HUDEP-2 (cell line): ENCODE measurements around the gene CA11.

Source experiments
- DNase-seq, 76 experiments: peaks; one replicate each; lab custom pipeline; 2025; ENCODE audit not compliant: unreplicated experiment in 76 of 76; lab: John Stamatoyannopoulos, UW

The CA11 gene

DNA sequence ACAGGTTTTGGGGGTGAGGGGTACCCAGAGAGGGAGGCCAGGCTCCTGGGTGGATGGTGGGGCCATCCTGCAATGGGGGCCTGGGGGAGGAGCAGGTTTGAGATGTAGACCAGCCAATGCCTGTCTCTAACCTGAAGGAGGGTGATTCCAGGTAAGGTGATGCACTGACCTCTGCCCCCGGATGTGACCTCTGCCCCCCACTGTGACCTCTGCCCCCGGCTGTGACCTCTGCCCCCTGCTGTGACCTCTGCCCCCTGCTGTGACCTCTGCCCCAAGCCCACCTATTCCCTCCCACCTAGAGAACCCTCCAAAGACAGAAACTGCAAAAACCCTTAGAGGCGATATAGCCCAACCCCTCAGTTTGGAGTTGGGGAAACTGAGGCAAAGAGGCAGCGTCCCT lies 49.8 kb downstream of the CA11 start:
- no peak for DNase-seq

DNA sequence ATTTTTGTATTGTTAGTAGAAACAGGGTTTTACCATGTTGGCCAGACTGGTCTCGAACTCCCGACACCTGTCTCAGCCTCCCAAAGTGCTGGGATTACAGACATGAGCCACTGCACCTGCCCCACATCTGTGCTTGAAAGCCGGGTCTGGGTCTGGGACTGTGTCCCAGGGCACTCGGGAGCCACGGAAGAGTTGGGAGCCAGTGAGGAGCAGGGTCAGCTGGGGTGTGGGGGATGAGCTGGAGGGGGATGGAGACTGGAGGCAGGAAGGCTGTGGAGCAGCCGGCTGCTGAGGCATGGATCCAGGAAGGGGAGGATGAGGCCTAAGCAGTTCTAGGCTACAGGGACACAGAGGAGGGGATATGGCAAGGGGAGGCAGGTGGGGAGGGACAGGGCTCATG lies 50.2 kb downstream of the CA11 start:
- DNase-seq = no peak

DNA sequence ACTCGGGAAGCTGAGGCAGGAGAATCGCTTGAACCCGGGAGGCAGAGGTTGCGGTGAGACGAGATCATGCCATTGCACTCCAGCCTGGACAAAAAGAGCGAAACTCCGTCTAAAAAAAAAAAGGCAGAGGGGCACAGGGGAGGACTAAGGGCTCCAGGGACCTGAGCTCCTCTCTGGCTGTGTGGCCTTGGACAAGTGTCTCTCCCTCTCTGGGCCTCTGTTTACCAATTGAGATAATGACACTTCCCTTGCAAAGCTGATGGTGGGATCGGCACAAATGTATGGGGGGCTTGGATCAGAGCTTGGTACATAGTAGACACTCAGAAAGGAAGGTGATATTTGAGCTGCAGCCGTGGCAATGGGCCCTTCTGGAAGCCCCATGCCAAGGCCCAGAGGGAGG lies 50.8 kb downstream of the CA11 start:
- DNase-seq = no peak

GRCh38 chr19:48591021-48591420 lies 55.0 kb downstream of the CA11 start:
- peak in 1 of 76 experiments; percentile 5 for DNase-seq

DNA sequence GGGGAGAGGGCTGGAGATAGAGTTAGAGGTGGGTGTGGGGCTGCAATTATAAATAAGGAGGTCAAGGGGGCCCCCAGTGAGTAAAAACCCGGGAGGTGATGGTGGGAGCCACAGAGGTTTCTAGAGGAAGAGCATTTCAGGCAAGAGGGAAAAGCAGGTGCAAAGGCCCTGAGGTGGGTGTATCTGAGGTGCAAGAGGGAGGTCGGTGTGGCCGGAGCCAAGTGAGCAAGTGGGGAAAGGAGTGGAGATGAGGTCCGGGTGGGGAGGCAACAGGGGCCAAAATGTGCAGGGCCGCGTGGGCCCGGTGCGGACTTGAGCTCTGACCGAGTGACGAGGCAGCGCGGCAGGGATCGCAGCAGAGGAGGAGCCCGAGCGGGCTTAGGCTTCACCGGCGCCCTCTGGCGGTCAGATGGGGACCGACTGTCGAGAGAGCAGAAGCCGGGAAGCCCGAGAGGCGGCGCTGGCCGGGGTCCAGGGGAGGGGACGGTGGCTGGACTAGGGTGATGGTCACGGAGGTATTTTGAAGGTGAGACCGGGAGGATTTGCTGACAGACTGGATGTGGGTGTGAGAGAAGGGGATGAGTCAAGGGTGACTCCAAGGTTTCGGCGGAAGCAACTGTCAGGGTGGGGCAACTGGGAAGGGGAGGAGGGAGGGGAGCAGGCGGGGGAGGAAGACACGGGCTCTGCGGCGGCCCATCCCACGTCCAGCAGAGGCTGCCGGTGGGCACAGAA lies 57.2 kb downstream of the CA11 start:
- DNase-seq = peak in 74 of 76 experiments; percentile 44 to 97 (median 84)
